ENCODE measurements around the gene TOP3B. TPM values are rescaled to one million over a fixed set of nuclear protein-coding genes. Genes with fewer than 3 reads are reported as not detected.

TOP3B gene
- total and polyA plus RNA-seq, 10 of the 15 experiments (the other 5 are each of a cell fraction or from before 2014, with no cell fraction given), result 0.60 to 47.3 (median 33.7) TPM

DNA sequence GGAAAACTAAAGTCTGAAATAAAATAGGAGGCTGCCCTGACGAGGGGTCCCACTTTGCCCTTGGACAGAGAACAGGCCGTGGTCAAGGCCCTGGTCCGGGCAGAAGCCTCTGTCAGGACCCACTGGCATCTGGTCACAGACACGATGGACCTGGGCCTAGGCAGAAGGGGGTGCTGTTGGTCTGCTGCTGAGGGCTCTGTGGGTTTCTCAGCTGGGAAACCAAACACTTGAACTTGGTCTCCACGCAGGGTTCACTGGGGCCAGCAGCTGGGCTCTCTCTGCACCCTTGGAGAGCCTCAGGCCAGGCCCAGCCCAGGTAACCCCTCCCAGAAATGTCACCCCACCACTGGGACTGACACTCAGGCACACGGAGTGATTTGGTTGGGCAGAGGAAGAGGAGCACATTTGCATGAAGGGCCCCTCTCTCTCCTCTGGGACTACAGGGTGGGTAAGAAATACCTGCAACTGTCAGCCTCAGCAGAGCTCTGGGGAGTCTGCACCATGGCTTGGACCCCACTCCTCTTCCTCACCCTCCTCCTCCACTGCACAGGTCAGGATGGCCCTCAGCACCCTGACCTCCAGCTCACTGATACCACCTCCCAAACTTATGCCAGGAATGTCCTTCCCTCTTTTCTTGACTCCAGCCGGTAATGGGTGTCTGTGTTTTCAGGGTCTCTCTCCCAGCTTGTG lies 48.1 kb upstream of the TOP3B start:
- ATAC-seq, result peak; percentile 82
- H3K9ac ChIP-seq (ENCODE audit: control insufficient read depth, insufficient read depth, low read length), result peak overlapping the region; percentile 66
- H4K20me1 ChIP-seq (ENCODE audit: control insufficient read depth, insufficient read depth), result no peaks in the 10 kb centered on the region
- peak overlapping the region; percentile 82 for H3K4me2 ChIP-seq (ENCODE audit: control insufficient read depth, insufficient read depth)
- peak; percentile 84 for DNase-seq (ENCODE audit: low read depth, low spot score)
- H3K27ac ChIP-seq (ENCODE audit: control insufficient read depth, insufficient read depth), result peak overlapping the region; percentile 80
- SMC1A ChIA-PET (ENCODE audit: uncharacterized antibody, unreplicated experiment), result interaction anchor here (0.6 to 7.0 kb wide), 28 partner anchors 7 to 1019 kb away, joined by 3 to 174 read pairs (median 5); no protein-coding TSS in a partner anchor
- FAIRE-seq, result peak; percentile 93
- no TSS peak for BruUV-seq (replicated peaks)
- peaks cover 38% of the 10 kb centered on the region for H3K4me1 ChIP-seq (ENCODE audit: control insufficient read depth, insufficient read depth, low read length)
- H3K9me3 ChIP-seq (replicated peaks; ENCODE audit: control insufficient read depth, insufficient read depth, low read length), result no peaks in the 10 kb centered on the region
- intact Hi-C loops (cut with micrococcal nuclease; ENCODE audit: unreplicated experiment) (loop anchor here (1.0 to 2.0 kb wide), 6 partner anchors 30 to 926 kb away; no protein-coding TSS in a partner anchor), in situ Hi-C loops (cut with MboI) (loop anchor here (10.0 kb wide), 1 partner anchor 124 kb away; no protein-coding TSS in a partner anchor)
- no peaks in the 10 kb centered on the region for H3K27me3 ChIP-seq (replicated peaks in 1 of 2; ENCODE audit: control insufficient read depth in 2 of 2, insufficient read depth in 2 of 2, low read length in 1 of 2)
- H3K4me3 ChIP-seq, result peak overlapping the region; percentile 66
- WGBS (ENCODE audit: insufficient coverage, insufficient replicate concordance, low lambda C conversion rate, missing lambda C conversion rate), result 9% methylated on average over 7 of the region's 7 CpGs
- peaks cover 9% of the 10 kb centered on the region for H3K79me2 ChIP-seq (ENCODE audit: control insufficient read depth, insufficient read depth, low read length)
- CTCF ChIA-PET, result interaction anchor here (0.6 to 13.5 kb wide), 43 partner anchors 9 to 928 kb away, joined by 3 to 177 read pairs (median 5); no protein-coding TSS in a partner anchor
- H2AFZ ChIP-seq (ENCODE audit: control insufficient read depth, low read depth, low read length), result peak overlapping the region; percentile 59
- RAD21 ChIA-PET (ENCODE audit: unreplicated experiment), result interaction anchor here (0.7 to 12.8 kb wide), 32 partner anchors 13 to 925 kb away, joined by 3 to 229 read pairs (median 6); partner anchors contain the start of gene TOP3B
- POLR2A ChIA-PET, result interaction anchor here (0.5 to 8.1 kb wide), 14 partner anchors 14 to 924 kb away, joined by 3 to 141 read pairs (median 6); no protein-coding TSS in a partner anchor
- H3K36me3 ChIP-seq (ENCODE audit: control insufficient read depth in 2 of 2, insufficient read depth in 2 of 2, low read length in 1 of 2), result no peaks in the 10 kb centered on the region
- TF ChIP-seq HDAC6 (IDR thresholded peaks at IDR 0.05; ENCODE audit: unreplicated experiment) (no peak), BHLHE40 (IDR thresholded peaks at IDR 0.05; ENCODE audit: borderline replicate concordance in 1 of 2, low read depth in 2 of 2, low read length in 1 of 2) (peak in 1 of 2 experiments; percentile 63; a peak in 2 of 4 replicates), DPF2 (IDR thresholded peaks at IDR 0.05) (0 out of 2 replicates have a peak, but pooled peaks have one; percentile 25), IRF4 (IDR thresholded peaks at IDR 0.05; ENCODE audit: low read depth, low read length) (no peak), SREBF1 (IDR thresholded peaks at IDR 0.05; ENCODE audit: low read length) (peak; percentile 60; the same call in 1 of the 2 replicates), SIN3A (IDR thresholded peaks at IDR 0.05; ENCODE audit: low read depth, low read length) (peak; percentile 65; the same call in 1 of the 2 replicates), ZBED1 (IDR thresholded peaks at IDR 0.05; ENCODE audit: borderline replicate concordance) (peak; percentile 82), CREB1 (IDR thresholded peaks at IDR 0.05; ENCODE audit: low read depth) (no peak), ASH2L (IDR thresholded peaks at IDR 0.05; ENCODE audit: borderline replicate concordance, low read depth) (no peak), CREM (IDR thresholded peaks at IDR 0.05; ENCODE audit: low read depth) (peak; percentile 29; the same call in 1 of the 2 replicates), TARDBP (IDR thresholded peaks at IDR 0.05; ENCODE audit: borderline replicate concordance) (peak; percentile 83; the same call in 1 of the 2 replicates), CBFB (IDR thresholded peaks at IDR 0.05; ENCODE audit: low read depth) (peak; percentile 97), BACH1 (IDR thresholded peaks at IDR 0.05; ENCODE audit: borderline replicate concordance) (peak; percentile 39; the same call in 1 of the 2 replicates), ESRRA (IDR thresholded peaks at IDR 0.05; ENCODE audit: low read length) (no peak), NFXL1 (IDR thresholded peaks at IDR 0.05; ENCODE audit: borderline replicate concordance) (no peak), POLR2A (IDR thresholded peaks at IDR 0.05; ENCODE audit: low read depth, low read length) (peak; percentile 92), KDM1A (IDR thresholded peaks at IDR 0.05; ENCODE audit: borderline replicate concordance) (no peak), RCOR1 (conservative IDR thresholded peaks at IDR 0.05; ENCODE audit: low read depth, low read length) (no peak)
- TF ChIP-seq, protein P1, sequence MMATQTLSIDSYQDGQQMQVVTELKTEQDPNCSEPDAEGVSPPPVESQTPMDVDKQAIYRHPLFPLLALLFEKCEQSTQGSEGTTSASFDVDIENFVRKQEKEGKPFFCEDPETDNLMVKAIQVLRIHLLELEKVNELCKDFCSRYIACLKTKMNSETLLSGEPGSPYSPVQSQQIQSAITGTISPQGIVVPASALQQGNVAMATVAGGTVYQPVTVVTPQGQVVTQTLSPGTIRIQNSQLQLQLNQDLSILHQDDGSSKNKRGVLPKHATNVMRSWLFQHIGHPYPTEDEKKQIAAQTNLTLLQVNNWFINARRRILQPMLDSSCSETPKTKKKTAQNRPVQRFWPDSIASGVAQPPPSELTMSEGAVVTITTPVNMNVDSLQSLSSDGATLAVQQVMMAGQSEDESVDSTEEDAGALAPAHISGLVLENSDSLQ (IDR thresholded peaks at IDR 0.05), result peak; percentile 78
- TF ChIP-seq, protein P2, sequence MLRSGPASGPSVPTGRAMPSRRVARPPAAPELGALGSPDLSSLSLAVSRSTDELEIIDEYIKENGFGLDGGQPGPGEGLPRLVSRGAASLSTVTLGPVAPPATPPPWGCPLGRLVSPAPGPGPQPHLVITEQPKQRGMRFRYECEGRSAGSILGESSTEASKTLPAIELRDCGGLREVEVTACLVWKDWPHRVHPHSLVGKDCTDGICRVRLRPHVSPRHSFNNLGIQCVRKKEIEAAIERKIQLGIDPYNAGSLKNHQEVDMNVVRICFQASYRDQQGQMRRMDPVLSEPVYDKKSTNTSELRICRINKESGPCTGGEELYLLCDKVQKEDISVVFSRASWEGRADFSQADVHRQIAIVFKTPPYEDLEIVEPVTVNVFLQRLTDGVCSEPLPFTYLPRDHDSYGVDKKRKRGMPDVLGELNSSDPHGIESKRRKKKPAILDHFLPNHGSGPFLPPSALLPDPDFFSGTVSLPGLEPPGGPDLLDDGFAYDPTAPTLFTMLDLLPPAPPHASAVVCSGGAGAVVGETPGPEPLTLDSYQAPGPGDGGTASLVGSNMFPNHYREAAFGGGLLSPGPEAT (IDR thresholded peaks at IDR 0.05; ENCODE audit: low read depth), result 0 out of 2 replicates have a peak, but pooled peaks have one; percentile 13
- TF ChIP-seq, protein P3, sequence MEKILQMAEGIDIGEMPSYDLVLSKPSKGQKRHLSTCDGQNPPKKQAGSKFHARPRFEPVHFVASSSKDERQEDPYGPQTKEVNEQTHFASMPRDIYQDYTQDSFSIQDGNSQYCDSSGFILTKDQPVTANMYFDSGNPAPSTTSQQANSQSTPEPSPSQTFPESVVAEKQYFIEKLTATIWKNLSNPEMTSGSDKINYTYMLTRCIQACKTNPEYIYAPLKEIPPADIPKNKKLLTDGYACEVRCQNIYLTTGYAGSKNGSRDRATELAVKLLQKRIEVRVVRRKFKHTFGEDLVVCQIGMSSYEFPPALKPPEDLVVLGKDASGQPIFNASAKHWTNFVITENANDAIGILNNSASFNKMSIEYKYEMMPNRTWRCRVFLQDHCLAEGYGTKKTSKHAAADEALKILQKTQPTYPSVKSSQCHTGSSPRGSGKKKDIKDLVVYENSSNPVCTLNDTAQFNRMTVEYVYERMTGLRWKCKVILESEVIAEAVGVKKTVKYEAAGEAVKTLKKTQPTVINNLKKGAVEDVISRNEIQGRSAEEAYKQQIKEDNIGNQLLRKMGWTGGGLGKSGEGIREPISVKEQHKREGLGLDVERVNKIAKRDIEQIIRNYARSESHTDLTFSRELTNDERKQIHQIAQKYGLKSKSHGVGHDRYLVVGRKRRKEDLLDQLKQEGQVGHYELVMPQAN (conservative IDR thresholded peaks at IDR 0.05), result peak; percentile 32; the same call in 1 of the 2 replicates
